Activated CD8-positive, alpha-beta T cell treated with anti-CD3 and anti-CD28 coated beads for 36 hours (primary cell): ENCODE measurements around the gene FAM200C. TPM values are rescaled to one million over a fixed set of nuclear protein-coding genes. Genes with fewer than 3 reads are reported as not detected.

Experiments
- ATAC-seq: fragments of 200-7000 bp; cut with Tn5 transposase; one replicate; pipeline ENCODE4 v1.10.0; 2021; ENCODE audit warnings: mild to moderate bottlenecking, moderate library complexity
- CTCF ChIA-PET: fragments of 350-600 bp; sonication (Branson Sonifier 250); formaldehyde crosslinking; loops from one replicate; lab custom pipeline; 2021; ENCODE audit warnings: antibody characterized with exemption; lab: Charles Lee
- POLR2A ChIA-PET: fragments of 350-600 bp; sonication (Branson Sonifier 250); formaldehyde crosslinking; loops from one replicate; lab custom pipeline; 2021; ENCODE audit warnings: antibody characterized with exemption; lab: Charles Lee
- DNase-seq: peaks from one replicate; pipeline ENCODE4 v3.0.0-alpha.2; 2020
- H3K27ac Mint-ChIP-seq: one replicate; pipeline ENCODE4 v1.8.0; 2021; ENCODE audit warnings: mild to moderate bottlenecking, mixed read lengths
- H3K27me3 Mint-ChIP-seq: one replicate; pipeline ENCODE4 v1.8.0; 2021; ENCODE audit warnings: mixed read lengths
- H3K36me3 Mint-ChIP-seq: one replicate; pipeline ENCODE4 v1.8.0; 2021; ENCODE audit warnings: low read depth, mixed read lengths
- H3K4me1 Mint-ChIP-seq: one replicate; pipeline ENCODE4 v1.8.0; 2021; ENCODE audit warnings: low read depth, mixed read lengths
- H3K4me3 Mint-ChIP-seq: one replicate; pipeline ENCODE4 v1.8.0; 2021; ENCODE audit warnings: mild to moderate bottlenecking, moderate library complexity, mixed read lengths
- H3K9me3 Mint-ChIP-seq: one replicate; pipeline ENCODE4 v1.8.0; 2021; ENCODE audit warnings: mixed read lengths
- CTCF ChIP-seq: fragments of 200-600 bp; IDR thresholded peaks from one replicate; pipeline ENCODE4 v1.8.0; 2022; ENCODE audit warnings: antibody characterized with exemption, mild to moderate bottlenecking
- intact Hi-C: fragments of 100-400 bp; cut with micrococcal nuclease; formaldehyde crosslinking; loops from one replicate; pipeline ENCODE4 v1.10.0; 2022
- total RNA-seq, 2 experiments: library from RNA; stranded (reverse); gene quantifications; one replicate each; pipeline ENCODE4 v1.2.3, GENCODE V29; 2021

The FAM200C gene
- total RNA-seq, 2 experiments from 2014 or later: 0.83 to 0.97 TPM

DNA sequence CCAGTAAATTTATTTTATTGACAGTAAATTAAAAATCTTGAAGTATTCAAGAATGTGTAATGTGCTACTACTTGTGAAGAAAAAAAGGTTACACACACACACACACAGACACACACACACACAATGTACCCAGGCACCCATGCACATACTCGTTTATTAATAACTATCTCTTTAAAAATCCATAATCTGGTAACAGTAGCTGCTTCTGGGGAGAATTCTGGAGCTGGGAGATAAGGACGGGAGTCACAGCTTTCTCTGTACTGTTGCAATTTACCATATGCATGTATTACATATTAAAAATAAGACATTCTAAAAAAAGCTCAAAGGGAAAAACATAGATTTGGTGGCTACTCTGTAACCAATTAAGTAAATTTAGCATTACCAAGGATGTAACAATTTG, 21.5 kb downstream of the FAM200C start:
- Mint-ChIP-seq H3K4me3 (no peak overlapping the region), H3K9me3 (no peaks in the 10 kb centered on the region), H3K4me1 (no peaks in the 10 kb centered on the region), H3K27ac (no peak overlapping the region), H3K27me3 (peaks cover 24% of the 10 kb centered on the region), H3K36me3 (no peaks in the 10 kb centered on the region)
- CTCF ChIA-PET: interaction anchor here (2.2 to 2.3 kb wide), 2 partner anchors 8 to 12 kb away, joined by 4 to 13 read pairs; partner anchors contain the start of gene C1QTNF2
- DNase-seq (no peak), ATAC-seq (no peak)
- POLR2A ChIA-PET: no interaction called here
- no peak for TF ChIP-seq CTCF
- intact Hi-C loops: no loop called here

DNA sequence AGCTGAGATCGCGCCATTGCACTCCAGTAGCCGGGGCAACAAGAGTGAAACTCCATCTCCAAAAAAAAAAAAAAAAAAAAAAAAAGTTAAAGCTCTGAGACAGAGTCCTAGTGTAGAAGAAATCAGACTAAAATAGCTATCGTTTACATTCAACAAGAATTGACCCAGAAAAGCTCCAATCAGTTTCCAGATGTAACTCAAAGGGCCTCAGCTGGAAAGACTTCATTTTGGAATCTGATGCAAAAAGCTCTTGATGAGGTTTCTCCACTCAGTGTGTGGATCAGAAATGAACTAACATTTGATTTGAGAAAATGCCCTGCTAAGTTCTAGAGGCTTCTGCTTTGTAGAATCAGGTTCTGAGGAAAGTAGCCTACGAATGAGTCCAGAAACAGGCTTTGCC, 22.2 kb downstream of the FAM200C start:
- H3K4me3 Mint-ChIP-seq: no peak overlapping the region
- DNase-seq: no peak
- no peaks in the 10 kb centered on the region for H3K9me3 Mint-ChIP-seq
- CTCF ChIA-PET: interaction anchor here (0.8 to 2.3 kb wide), 2 partner anchors 13 to 20 kb away, joined by 3 to 13 read pairs; no protein-coding TSS in a partner anchor
- no peak for TF ChIP-seq CTCF
- H3K36me3 Mint-ChIP-seq: no peaks in the 10 kb centered on the region
- intact Hi-C loops: no loop called here
- POLR2A ChIA-PET: no interaction called here
- no peaks in the 10 kb centered on the region for H3K4me1 Mint-ChIP-seq
- peaks cover 28% of the 10 kb centered on the region for H3K27me3 Mint-ChIP-seq
- ATAC-seq: no peak
- H3K27ac Mint-ChIP-seq: no peak overlapping the region

- no peaks in the 10 kb centered on the region for H3K9me3 Mint-ChIP-seq
- POLR2A ChIA-PET: interaction anchor here (0.7 kb wide), 1 partner anchor 188 kb away, joined by 4 read pairs; no protein-coding TSS in a partner anchor
- CTCF ChIA-PET: interaction anchor here (1.4 kb wide), 1 partner anchor 16 kb away, joined by 3 read pairs; no protein-coding TSS in a partner anchor
- peaks cover 34% of the 10 kb centered on the region for H3K27me3 Mint-ChIP-seq
- H3K27ac Mint-ChIP-seq: no peak overlapping the region
- H3K36me3 Mint-ChIP-seq: no peaks in the 10 kb centered on the region
- TF ChIP-seq CTCF: no peak
- ATAC-seq: no peak
- no peak for DNase-seq
- intact Hi-C loops: no loop called here
- no peaks in the 10 kb centered on the region for H3K4me1 Mint-ChIP-seq
- H3K4me3 Mint-ChIP-seq: no peak overlapping the region
Observed at GRCh38 chr5:160376416-160376815, 23.4 kb downstream of the FAM200C start.

DNA sequence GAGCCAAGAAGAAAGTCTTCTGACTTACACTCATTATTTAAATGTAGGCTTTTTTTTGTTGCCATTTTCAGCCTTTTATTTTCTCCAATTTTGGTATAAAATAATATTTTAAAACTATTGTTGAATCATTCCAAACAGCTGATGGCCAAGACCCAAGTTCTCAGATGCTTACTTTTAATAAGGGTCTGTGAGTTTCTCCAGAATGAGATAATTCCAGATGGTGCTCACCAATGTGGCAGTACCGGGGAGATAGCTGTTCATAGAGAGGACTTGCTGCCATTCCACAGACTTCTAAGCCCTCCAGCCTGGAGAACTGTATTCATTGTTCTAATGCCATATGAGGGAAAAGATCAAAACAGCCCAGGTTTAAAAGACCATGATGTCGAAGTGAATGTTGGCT, 24.2 kb downstream of the FAM200C start:
- DNase-seq (no peak), ATAC-seq (no peak)
- Mint-ChIP-seq H3K27ac (no peak overlapping the region), H3K9me3 (no peaks in the 10 kb centered on the region), H3K4me1 (peaks cover 3% of the 10 kb centered on the region), H3K4me3 (no peak overlapping the region), H3K36me3 (no peaks in the 10 kb centered on the region), H3K27me3 (peaks cover 41% of the 10 kb centered on the region)
- intact Hi-C loops: no loop called here
- POLR2A ChIA-PET: no interaction called here
- no peak for TF ChIP-seq CTCF
- CTCF ChIA-PET: interaction anchor here (1.4 kb wide), 1 partner anchor 16 kb away, joined by 3 read pairs; no protein-coding TSS in a partner anchor

DNA sequence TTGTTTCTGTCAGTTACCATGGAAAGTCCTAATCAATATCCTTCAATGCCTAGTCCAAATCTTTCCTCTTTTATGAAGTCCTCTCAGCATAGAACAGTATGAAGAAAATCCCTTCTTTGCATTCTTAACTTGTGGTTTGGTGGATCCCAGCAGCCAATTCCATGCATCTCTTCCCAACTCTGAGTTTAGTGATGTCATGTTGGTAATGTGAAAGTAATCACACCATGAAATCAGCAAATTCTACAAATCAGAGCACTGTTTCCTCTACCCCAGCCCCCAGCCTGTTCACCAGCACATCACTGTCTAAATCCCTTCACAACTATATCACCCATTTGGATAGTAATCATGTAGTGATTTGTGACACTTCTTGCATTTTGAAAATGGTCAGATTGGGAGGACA, 24.7 kb downstream of the FAM200C start:
- H3K27me3 Mint-ChIP-seq: peaks cover 43% of the 10 kb centered on the region
- DNase-seq (no peak), ATAC-seq (no peak)
- CTCF ChIA-PET: interaction anchor here (1.4 kb wide), 1 partner anchor 15 kb away, joined by 3 read pairs; no protein-coding TSS in a partner anchor
- no peaks in the 10 kb centered on the region for H3K9me3 Mint-ChIP-seq
- H3K4me1 Mint-ChIP-seq: peaks cover 4% of the 10 kb centered on the region
- intact Hi-C loops: no loop called here
- POLR2A ChIA-PET: no interaction called here
- no peak overlapping the region for H3K4me3 Mint-ChIP-seq
- no peaks in the 10 kb centered on the region for H3K36me3 Mint-ChIP-seq
- no peak overlapping the region for H3K27ac Mint-ChIP-seq
- no peak for TF ChIP-seq CTCF
